ENCODE results near the gene FBXO31.

Gene FBXO31

DNA sequence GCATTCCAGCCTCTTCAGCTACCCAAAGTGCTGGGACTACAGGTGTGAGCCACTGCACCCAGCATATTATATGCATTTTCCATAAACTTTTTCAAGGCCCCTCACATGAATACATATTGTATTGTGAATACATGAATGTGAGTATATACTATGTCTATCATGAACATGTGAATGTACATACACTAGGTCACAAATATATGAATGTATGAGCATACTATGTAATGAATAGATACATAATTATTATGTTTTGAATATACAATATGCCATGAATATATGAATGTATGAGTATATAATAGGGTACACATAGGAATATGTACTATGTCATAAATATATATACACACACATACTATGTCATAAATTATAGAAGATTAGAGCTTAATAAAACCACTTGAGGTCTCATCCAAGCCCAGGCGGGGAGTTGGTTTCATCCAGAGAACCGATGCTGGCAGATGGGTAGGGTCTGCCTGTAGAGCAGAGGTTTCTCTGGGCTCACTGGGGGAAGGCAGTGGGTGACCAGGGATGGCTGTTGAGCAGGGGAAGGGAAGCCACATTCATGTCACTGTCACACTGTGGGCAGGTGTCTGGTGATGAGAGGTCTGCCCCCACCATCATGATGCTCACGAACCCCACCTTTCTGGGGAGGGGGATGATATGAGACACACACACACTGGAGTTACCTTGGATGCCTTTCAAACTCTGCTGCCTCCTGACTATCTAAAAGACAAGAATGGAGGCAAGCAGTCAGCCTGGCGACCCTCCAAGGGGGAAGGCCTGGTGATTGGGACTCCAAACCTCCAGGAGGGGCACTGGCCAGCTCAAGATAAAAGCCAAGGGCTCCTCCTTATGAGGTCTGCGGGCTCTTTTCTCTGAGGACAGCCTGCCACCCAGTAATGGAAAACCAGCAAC is 73.7 kb downstream of the FBXO31 start:
- no peak for DNase-seq (ENCODE audit: low read depth)

DNA sequence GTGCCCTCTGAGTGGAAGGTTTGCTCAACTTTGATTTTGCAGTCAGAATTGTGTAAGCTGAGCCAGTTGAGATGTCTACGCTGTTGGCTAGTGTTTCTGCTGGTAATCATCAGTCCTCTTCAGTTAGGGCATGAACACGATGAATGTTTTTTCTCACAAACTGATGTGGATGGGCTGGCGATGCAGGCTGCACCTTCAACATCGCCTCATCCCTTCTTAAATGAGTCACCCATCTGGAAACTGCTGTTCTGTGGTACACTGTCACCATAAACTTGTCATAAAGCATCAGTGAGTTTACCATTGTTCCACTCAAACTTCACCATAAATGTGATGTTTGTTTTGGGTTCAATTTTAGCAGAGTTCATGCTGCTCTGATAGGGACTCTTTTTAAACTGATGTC is 74.8 kb downstream of the FBXO31 start:
- DNase-seq (ENCODE audit: low read depth), result no peak

DNA sequence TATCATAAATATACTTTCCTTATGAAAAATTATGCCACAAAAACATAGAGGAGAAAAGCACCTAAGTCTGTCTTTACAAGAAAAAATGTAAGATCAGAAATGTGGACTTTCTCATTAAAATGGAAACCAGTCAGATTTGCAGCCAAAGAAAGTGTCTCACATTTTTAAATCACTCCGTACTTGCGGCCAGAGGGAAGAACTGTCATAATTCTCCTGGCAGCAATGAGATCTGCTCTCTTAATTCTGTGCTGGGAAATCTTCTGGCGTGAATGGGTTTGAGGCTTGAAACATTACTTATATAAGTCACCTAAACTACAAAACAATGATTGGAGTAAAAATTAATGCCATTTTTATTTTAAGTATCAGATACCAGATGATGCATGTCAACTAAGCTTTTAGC is 77.1 kb downstream of the FBXO31 start:
- DNase-seq (ENCODE audit: low read depth), result no peak

DNA sequence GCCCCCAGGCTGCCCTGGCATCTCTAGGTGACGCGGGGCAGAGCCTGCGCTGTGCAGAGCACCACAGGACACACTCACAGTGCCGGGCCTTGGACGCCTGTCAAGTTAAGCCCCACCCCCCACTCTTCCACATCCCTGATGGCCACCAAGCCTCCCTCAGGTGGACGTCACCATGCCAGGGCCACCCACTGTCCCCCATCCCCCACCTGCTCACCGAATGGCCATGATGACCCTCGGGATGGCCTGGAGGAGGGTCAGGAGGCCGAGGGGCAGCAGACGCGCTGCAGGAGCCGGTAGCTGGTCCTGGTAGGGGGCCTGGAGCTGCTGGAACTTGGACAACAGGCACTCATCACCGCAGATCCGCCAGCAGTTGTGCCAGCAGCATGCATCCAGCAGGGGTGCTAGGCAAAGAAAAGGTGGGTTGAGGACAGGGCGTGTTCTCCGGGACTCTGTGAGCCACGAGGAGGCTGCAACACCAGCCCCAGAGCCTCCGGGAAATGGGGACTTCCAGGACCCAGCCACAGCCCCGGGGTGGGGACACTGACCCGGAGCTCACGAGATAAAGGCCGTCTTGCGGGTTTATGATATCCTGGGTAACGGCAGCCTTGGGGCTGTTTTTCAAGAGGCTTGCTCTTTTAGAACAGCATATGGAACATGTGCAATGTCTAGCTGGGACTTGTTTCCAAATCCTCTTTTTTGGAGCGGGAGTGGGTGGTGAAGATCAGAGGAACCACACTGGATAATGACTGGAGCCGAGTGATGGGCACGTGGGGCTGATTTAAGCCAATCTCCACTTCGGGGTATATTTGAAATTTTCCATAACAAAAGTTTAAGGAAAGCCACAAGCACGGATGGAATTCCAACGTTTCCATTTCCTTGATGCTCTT is 77.8 kb downstream of the FBXO31 start:
- no peak for DNase-seq (ENCODE audit: low read depth)

DNA sequence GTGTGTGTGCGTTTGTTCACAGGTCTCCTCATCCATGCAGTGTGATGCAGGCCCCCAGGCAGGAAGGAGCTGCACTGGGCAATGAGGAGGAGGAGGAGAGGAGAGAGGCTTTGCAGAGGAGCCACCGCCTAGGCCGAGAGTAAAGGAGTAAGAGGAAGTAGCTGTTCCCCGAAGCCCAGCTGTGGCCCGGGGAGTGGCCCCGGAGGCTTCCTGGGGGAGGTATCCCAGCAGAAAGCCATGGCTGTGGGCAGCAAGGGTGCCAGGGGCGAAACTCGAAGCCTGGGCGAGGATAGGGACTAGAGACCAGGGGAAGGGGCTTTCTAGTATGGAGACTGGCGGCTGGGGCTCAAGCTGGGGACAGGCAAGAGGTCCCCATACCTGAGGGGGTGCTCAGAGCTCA is 78.6 kb downstream of the FBXO31 start:
- DNase-seq (ENCODE audit: low read depth), result no peak

DNA sequence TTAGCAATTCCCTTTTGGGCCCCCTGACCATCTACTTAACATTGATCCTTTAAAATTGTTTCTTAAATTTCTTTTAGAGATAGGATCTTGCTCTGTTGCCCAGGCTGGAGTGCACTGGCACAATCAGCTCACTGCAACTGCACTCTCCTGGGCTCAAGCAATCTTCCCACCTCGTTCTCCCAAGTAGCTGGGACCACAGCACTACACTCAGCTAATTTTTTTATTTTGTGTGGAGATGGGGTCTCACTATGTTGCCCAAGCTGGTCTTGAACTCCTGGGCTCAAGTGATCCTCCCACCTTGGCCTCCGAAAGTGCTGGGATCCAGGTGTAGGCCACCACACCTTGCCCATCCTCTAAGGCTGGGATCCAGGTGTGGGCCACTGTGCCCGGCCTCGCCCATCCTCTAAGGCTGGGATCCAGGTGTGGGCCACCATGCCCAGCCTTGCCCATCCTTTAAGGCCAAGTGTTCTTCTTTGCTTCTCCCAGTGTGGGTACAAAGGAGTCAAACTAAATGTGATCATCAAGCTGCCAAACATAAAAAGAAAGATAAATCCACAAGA is 79.5 kb downstream of the FBXO31 start:
- DNase-seq (ENCODE audit: low read depth), result no peak

DNA sequence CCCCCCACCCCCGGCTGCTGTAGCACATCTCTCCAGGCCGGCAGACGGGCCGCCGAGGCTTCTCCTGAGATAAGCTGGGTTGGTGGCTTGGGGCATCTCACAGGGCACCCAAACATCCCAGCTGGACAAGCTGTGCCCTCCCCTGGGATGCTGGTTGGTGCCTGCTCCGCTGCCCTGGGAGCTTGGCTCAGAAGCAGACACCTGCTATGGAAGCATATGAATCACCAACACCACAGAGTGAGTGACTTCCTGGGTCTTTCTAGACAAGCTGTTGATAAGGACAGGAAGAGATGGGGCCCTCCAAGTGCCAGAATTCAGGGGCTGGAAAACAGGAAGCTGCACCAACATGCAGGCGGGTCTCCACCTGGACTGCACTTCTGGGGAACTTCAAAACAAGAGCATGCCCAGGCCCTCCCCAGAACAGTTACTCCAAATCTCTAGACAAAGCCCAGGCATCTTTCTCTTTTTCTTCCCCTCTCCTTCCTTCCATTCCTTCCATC is 80.1 kb downstream of the FBXO31 start:
- DNase-seq (ENCODE audit: low read depth), result no peak

DNA sequence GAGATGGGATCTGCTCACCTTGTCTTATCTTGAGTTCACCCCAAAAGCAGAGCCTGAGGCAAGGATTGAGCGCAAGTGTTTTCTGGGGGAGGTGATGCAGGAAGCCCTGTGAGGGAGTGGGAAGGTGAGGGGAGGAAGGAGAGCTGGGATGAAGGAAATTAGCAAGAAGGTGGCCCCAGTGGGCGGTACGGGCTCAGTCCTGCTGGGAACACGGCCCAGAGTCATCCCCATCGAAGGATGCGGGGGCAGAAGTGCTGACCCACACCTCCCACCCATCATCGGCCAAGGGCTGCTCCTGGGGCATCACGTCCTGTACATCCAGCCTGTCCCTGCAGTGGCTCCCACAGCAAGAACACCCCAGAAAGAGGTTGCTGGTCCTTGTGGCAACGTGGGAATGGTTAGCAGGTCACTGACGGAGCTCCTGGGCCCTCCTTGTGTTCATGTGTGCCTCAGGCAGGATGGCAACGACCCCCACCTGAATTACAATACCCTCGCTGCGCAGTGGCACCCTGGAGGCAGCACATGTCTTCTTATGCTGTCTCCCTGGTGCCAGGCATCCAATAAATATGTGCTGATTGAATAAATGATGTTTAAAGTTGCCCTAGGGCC is 84.6 kb downstream of the FBXO31 start:
- DNase-seq (ENCODE audit: low read depth), result no peak

DNA sequence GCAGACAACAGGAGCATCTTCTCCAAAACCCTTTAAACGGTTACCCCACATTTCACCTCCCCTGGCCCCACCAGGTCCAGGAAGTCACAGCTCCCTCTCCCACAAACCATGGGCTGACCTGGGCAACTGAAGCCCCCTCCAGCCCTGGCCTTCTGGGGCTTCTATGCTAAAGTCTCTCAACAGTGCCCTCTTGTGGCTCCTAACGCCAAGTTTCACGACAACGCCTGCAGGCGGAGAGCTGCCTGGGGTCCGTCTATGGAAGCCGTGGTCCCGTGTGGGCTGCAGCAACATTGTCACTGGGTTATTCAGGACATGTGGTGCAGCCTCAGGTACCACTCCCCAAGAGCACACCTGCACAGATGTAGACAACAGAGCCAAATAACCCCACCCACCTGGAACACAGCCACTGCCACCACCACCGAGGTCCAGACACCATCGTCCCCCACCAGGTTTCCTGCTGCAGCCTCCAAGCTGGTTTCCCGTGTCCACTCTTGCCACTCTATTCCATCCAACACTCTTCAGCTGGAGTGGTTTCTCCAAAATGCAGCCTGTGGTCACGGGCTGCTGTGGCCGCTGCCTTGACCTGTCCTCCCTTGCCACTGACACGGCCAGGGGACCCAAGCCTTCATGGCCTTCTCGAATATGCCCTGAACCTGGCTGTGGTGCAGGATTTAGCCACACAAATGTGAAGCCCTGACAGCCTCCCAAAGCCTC is 85.5 kb downstream of the FBXO31 start:
- DNase-seq (ENCODE audit: low read depth), result peak; percentile 13

DNA sequence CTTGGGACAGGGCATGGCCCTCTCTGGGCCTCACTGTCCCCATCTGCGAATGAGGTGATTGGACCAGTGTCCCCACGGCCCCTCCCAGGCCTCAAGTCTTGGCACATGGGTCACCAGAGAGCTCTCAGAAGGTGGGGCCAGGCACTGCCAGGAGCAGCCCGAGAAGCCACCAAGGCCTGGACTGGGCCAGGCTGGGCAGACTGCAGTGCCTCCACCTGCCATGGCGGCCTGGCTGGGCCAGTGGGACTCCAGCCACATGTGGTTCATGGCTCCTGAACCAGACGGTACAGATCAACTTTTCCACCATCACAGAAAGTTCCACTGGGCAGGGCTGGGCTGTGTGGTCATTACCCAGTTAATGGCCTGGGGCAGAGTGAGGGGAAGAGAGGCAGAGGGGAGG is 86.2 kb downstream of the FBXO31 start:
- no peak for DNase-seq (ENCODE audit: low read depth)

DNA sequence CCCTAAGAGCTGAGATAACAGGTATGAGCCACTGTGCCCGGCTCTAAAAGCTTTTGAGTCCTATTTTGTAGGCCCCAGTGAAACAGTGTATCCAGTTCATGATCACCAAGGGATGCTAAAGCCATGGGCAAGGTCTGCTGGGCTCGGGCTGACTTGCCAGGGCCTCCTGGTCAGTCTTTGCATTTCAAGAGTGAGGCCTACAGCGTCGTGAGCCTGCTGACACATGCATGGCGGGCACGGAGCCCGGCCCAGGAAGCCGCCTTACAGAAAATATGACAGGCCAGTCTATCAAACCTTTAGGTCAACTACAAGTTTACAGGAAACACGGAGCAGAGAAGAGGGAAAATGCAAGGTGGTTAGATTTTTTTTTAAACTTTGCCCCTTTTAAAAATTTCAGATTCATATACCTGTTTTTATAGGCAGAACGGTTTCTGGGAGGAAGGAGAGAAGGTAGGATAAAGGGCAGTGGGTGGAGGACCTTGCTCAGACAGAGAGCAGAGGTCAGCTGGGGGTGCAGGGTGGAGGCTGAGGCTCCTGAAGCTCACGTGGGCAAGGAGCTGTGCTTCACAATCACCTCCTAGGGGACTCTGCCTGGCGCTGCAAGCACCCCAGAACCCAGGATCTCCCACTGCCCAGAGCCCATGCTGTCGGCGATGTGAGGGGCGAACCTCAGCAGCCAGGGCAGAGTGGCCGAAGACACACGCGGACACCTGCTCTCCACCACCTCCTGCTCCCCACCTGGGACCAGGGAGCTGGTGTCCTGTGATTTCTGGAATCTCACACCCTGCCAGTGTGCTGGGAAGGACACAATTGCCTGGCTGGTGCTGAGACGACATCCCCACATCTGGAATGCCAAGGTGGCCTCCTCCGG is 87.7 kb downstream of the FBXO31 start:
- no peak for DNase-seq (ENCODE audit: low read depth)

DNA sequence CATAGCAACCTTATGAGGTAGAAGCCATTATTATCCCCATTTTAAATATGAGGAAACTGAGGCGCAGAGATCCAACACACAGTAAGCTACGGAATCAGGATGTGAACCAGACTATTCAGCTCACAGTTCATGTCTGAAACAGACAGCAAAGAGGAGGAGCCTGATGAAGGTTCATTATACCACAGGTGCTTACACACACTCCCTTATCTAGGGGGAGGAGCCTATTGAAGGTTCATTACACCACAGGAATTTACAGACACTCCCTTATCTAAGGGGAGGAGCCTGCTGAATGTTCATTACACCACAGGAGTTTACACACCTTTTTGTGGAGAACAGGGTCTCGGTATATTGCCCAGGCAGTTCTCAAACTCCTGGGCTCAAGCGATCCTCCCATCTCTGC is 88.3 kb downstream of the FBXO31 start:
- no peak for DNase-seq (ENCODE audit: low read depth)

DNA sequence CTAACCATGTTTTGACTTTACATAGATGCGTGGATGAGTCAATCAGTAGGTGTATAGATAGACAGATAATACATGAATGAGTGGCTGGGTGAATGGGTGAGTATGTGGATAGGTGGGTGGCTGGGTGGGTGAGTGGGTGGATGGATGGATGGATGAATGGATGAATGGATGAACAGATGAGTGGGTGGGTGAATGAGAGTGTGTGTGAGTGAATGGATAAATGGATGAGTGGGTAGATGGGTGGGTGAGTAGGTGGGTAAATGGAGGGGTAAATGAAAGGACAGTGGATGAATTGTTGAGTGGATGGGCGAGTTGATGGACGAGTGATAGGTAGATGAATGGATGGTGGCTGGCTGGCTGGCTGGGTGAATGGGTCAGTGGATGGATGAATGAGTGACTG is 89.6 kb downstream of the FBXO31 start:
- DNase-seq (ENCODE audit: low read depth), result no peak

DNA sequence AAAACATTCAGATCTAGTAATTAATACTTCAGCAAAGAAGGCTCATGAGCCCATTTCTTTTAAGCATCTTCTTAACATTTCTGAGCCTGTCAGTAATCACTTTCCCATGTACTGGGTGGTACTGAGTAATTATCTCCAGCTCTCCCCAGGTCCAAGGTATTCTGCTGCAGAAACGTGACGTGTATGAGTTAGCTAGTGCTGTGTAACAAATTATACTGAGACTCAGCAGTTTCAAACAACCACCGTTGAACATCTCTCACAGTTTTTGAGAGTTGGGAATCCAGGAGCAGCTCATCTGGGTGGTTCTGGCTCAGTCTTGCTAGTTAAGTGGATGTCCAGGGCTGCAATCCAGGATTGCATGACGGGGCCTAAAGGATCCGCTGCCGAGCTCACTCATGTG is 91.6 kb downstream of the FBXO31 start:
- no peak for DNase-seq (ENCODE audit: low read depth)

DNA sequence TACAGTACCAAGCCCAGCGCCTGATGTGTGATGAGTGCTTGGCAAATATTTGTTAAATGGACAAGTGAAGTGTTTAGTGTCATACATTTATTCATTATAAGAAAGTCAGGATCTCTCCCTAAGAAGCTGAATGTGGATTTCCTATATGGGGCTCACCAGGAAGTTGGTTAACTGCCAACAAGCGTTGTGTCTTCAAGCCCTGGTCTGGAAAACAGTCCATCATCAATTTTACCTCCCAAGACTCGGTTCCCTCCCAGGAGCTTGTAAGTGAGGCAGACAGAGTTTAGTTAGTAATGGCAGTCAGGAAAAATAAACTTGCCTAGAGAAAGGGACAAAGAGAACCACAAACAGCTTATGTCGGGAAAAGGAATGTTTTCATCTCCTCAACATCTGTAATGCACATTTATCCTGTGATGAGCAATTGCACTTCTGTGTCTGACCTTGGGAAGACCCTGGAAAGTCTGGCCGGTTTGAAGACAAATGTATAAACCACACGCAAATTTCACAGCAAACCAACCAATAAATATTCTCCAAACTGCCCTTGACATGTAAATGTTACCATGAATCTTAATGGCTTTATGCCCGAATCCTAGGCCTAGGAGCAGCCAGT is 94.7 kb downstream of the FBXO31 start:
- DNase-seq (ENCODE audit: low read depth), result no peak

DNA sequence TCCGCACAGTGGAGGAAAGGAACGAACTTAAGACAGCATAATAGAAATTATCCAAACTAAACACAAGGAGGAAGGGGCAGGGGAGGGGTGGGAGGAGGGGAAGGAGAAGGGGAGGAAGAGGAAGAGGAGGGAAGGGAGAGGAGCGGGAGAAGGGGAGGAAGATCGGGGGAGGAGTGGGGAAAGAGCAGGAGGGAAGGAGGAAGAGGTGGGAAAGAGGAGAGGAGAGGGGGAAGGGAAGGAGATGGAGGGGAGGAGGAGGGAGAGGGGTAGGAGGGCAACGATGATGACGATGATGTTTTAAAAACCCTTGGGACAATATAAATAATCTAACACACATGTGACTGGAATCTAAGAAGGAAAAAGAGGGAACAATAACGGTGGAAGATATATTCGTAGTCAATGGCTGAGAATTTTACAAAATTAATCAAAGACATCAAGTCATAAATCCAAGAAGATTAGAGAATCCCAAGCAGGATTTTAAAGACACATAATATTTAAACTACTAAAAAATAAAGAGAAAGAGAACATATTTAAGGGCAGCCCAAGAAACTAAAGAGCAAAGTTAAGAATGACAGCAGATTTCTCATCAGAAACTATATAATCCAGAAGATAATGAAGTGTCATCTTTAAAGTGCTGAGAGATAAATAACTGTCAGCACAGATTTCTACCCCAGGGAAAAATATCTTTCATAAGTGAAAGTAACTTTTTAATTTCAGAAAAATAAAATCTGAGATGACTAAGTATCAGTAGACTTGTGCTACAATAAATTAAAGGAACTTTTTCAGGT is 96.5 kb downstream of the FBXO31 start:
- no peak for DNase-seq (ENCODE audit: low read depth)

DNA sequence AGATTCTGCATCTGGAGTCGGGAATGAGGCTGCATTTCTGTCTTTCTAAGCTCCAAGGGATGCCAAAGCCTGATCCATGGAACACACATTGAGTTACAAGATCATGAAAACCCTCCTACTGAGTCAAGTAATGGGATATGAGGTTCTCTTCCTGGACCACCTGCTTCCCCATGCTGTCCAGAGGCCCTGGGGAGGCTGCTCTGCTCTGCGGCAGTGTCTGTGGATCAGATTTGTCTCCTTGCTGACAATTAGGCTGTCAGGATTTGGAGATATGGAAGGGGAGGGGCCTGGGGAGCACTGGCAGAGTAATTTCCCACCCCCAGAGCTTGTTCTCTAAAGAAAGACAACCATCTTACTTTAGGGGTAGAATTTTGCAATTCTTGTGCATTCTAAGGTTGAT is 99.4 kb downstream of the FBXO31 start:
- DNase-seq (ENCODE audit: low read depth), result no peak

DNA sequence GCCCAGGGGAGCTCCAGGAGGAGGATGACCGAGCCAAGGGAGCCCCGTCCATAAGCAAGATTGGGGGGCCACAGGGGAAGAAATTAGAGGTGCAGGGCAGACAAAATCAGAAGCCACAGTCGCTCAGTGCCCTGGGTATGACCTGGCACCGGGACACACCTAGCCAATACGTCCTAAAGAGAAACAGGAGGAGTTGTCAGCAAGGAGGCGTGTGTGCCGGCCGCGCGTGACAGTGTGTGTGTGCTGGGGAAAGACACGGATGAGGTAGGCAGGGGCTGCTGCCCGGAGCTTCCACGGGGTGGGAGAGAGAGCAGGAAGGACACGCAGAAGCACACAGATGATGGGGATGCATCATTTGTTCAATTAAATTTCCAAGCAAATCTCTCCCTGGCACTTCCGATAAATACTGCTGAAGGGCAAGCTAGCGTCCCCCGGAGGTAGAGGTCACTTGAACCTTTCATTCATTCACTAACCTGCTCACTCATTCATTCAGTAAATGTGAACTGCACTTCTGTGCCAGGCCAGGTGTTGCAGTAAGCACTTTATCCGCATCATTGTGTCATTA is 104.4 kb downstream of the FBXO31 start:
- DNase-seq (ENCODE audit: low read depth), result no peak

Measured in stimulated activated CD8-positive, alpha-beta memory T cell treated with anti-CD3 and anti-CD28 coated beads, Interleukin-4, amount 100 ng/mL, for 24 hours (primary cell).